Glutamatergic neuron (in vitro differentiated cells): ENCODE results near the gene CENPS. TPM values are rescaled to one million over a fixed set of nuclear protein-coding genes. Genes with fewer than 3 reads are reported as not detected.

ENCODE experiments used
- DNase-seq: peaks from one replicate; pipeline ENCODE4 v3.0.0; 2022
- H3K27ac Mint-ChIP-seq: one replicate; pipeline ENCODE4 v1.8.0; 2020; ENCODE audit warnings: mild to moderate bottlenecking, mixed read lengths, inconsistent platforms; ENCODE audit not compliant: unreplicated experiment
- H3K27me3 Mint-ChIP-seq: one replicate; pipeline ENCODE4 v1.8.0; 2020; ENCODE audit warnings: mild to moderate bottlenecking, moderate library complexity, mixed read lengths, inconsistent platforms; ENCODE audit not compliant: unreplicated experiment
- H3K36me3 Mint-ChIP-seq: one replicate; pipeline ENCODE4 v1.8.0; 2020; ENCODE audit warnings: mild to moderate bottlenecking, mixed read lengths, inconsistent platforms; ENCODE audit not compliant: unreplicated experiment
- H3K4me1 Mint-ChIP-seq: one replicate; pipeline ENCODE4 v1.8.0; 2020; ENCODE audit warnings: mild to moderate bottlenecking, low read depth, mixed read lengths, inconsistent platforms; ENCODE audit not compliant: unreplicated experiment
- H3K4me3 Mint-ChIP-seq: one replicate; pipeline ENCODE4 v1.8.0; 2020; ENCODE audit warnings: mild to moderate bottlenecking, mixed read lengths, inconsistent platforms; ENCODE audit not compliant: unreplicated experiment
- H3K9me3 Mint-ChIP-seq: one replicate; pipeline ENCODE4 v1.8.0; 2020; ENCODE audit warnings: mild to moderate bottlenecking, moderate library complexity, mixed read lengths, inconsistent platforms; ENCODE audit not compliant: unreplicated experiment
- CTCF ChIP-seq: fragments of 200-600 bp; sonication (generic); IDR thresholded peaks from one replicate; pipeline ENCODE4 v1.5.0; 2021; ENCODE audit not compliant: partially characterized antibody, unreplicated experiment
- total RNA-seq: library from RNA; stranded (reverse); fragmentation: NEBNext Ultra II Directional; extraction: Animal tissue kit (Norgen Biotek cat#: 25700); gene quantifications from one replicate; pipeline ENCODE4 v1.2.1, GENCODE V29; 2021; ENCODE audit not compliant: unreplicated experiment

CENPS gene
- total RNA-seq, 1 donor from 2014 or later: 9.3 TPM

- H3K27me3 Mint-ChIP-seq: peaks cover 13% of the 10 kb centered on the region
- H3K36me3 Mint-ChIP-seq: peaks cover 8% of the 10 kb centered on the region
- H3K9me3 Mint-ChIP-seq: peaks cover 16% of the 10 kb centered on the region
- H3K27ac Mint-ChIP-seq: no peak overlapping the region
- peaks cover 18% of the 10 kb centered on the region for H3K4me1 Mint-ChIP-seq
- no peak for DNase-seq
- H3K4me3 Mint-ChIP-seq: no peak overlapping the region
- no peak for TF ChIP-seq CTCF
These were observed 43.2 kb upstream of the CENPS start for GRCh38 chr1:10386761-10387676.

- H3K27me3 Mint-ChIP-seq: peaks cover 11% of the 10 kb centered on the region
- H3K4me1 Mint-ChIP-seq: peaks cover 18% of the 10 kb centered on the region
- TF ChIP-seq CTCF: no peak
- peaks cover 15% of the 10 kb centered on the region for H3K9me3 Mint-ChIP-seq
- H3K27ac Mint-ChIP-seq: peak overlapping the region; percentile 48
- peak; percentile 31 for DNase-seq
- H3K4me3 Mint-ChIP-seq: peak overlapping the region; percentile 20
- H3K36me3 Mint-ChIP-seq: peaks cover 5% of the 10 kb centered on the region
These were observed 42.4 kb upstream of the CENPS start for GRCh38 chr1:10387677-10388386.

GRCh38 chr1:10388387-10388715 is 41.9 kb upstream of the CENPS start:
- Mint-ChIP-seq H3K27me3 (peaks cover 11% of the 10 kb centered on the region), H3K36me3 (peaks cover 2% of the 10 kb centered on the region), H3K4me1 (peaks cover 18% of the 10 kb centered on the region), H3K9me3 (peaks cover 11% of the 10 kb centered on the region), H3K27ac (peak overlapping the region; percentile 48), H3K4me3 (no peak overlapping the region)
- no peak for DNase-seq
- no peak for TF ChIP-seq CTCF

GRCh38 chr1:10389271-10389973 is 40.8 kb upstream of the CENPS start:
- no peak for TF ChIP-seq CTCF
- H3K36me3 Mint-ChIP-seq: no peaks in the 10 kb centered on the region
- no peak overlapping the region for H3K4me3 Mint-ChIP-seq
- H3K27ac Mint-ChIP-seq: no peak overlapping the region
- no peak for DNase-seq
- peaks cover 9% of the 10 kb centered on the region for H3K27me3 Mint-ChIP-seq
- H3K4me1 Mint-ChIP-seq: peaks cover 15% of the 10 kb centered on the region
- H3K9me3 Mint-ChIP-seq: peaks cover 9% of the 10 kb centered on the region
